Measurements from ENCODE around the gene PGF. TPM values are rescaled to one million over a fixed set of nuclear protein-coding genes. Genes with fewer than 3 reads are reported as not detected.
A peak's percentile ranks its signal among the peaks of the same experiment; 100 is the strongest.

The PGF gene
- total RNA-seq, 1 experiment from 2014 or later = 6.4 TPM

DNA sequence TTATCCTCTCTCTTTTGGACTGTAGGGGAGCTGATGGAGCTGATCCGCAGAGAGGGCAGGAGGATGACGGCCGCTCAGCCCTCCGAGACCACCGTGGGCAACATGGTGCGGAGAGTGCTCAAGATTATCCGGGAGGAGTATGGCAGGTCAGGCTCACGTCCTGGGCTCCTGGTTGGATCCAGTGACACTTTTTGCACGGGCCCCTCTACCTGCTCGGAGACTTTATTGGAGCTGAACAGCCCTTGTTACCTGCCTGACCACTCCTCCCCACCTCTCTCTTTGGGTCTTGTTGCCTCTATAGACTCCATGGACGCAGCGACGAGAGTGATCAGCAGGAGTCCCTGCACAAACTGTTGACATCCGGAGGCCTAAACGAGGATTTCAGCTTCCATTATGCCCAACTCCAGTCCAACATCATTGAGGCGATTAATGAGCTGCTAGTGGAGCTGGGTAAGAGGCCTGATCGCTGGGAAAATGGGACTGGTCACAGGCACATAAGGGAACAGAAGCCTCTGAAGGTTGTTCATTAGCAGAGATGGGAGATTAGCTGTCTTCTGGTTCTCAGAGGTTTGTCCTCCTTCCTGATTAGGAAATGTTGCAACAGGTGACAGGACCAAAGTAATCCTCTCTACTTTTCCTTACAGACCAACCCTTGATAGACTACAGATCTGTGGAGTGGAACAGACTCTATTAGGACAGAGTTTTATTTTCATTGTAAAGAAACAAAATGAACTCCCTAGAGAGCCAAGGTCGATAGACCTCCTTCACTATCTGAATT is 48.0 kb upstream of the PGF start:
- POLR2A ChIA-PET = interaction anchor here (0.8 to 1.2 kb wide), 2 partner anchors 48 to 75 kb away, joined by 3 read pairs; partner anchors contain the start of gene PGF
- intact Hi-C loops (cut with micrococcal nuclease) = no loop called here
- H3K9me3 ChIP-seq (ENCODE audit: control insufficient read depth in 1 of 2, insufficient read depth in 1 of 2, low read depth in 1 of 2, low read length in 2 of 2) = no peaks in the 10 kb centered on the region
- ATAC-seq (peak; percentile 6; the same call in 1 of the 2 replicates), DNase-seq (ENCODE audit: low read depth, low spot score) (no peak)
- peak overlapping the region; percentile 77 for H3K9ac ChIP-seq (ENCODE audit: low read length)
- H4K20me1 ChIP-seq (ENCODE audit: insufficient read depth) = no peaks in the 10 kb centered on the region
- no peaks in the 10 kb centered on the region for H3K9me2 ChIP-seq (ENCODE audit: insufficient read depth)
- H3K4me3 ChIP-seq (replicated peaks in 1 of 2; ENCODE audit: low read depth in 1 of 2, low read length in 2 of 2) = peak overlapping the region; percentile 95 to 96
- RAD21 ChIA-PET (ENCODE audit: low non-redundant PET in 1 of 2, low total read pairs in 2 of 2, uncharacterized antibody in 2 of 2, unreplicated experiment in 2 of 2) = interaction anchor here in 1 of 2 experiments (0.6 kb wide), 1 partner anchor 82 kb away, joined by 3 read pairs; no protein-coding TSS in a partner anchor
- H3K4me1 ChIP-seq (ENCODE audit: control insufficient read depth in 1 of 2, insufficient read depth in 2 of 2, low read length in 2 of 2) = peaks cover 7 to 16% of the 10 kb centered on the region in 2 experiments
- H3K27me3 ChIP-seq (ENCODE audit: insufficient read depth, low read length) = no peaks in the 10 kb centered on the region
- H2AFZ ChIP-seq (ENCODE audit: low read depth, low read length, poor library complexity, severe bottlenecking) = no peak overlapping the region
- CTCF ChIA-PET = interaction anchor here (1.5 kb wide), 1 partner anchor 58 kb away, joined by 3 read pairs; no protein-coding TSS in a partner anchor
- peak overlapping the region; percentile 49 for H3K27ac ChIP-seq (ENCODE audit: low read depth, low read length)
- TSS peak; percentile 75 for BruUV-seq (replicated peaks)
- TF ChIP-seq ZBTB33 (IDR thresholded peaks at IDR 0.05; ENCODE audit: extremely low read depth, insufficient replicate concordance, low read length) (no peak), POLR2AphosphoS5 (IDR thresholded peaks at IDR 0.05; ENCODE audit: low read depth, low read length) (no peak), TCF7L2 (IDR thresholded peaks at IDR 0.05; ENCODE audit: borderline replicate concordance, extremely low read depth, insufficient read depth, insufficient read length) (no peak), ZFX (IDR thresholded peaks at IDR 0.05) (peak; percentile 11; the same call in 1 of the 2 replicates)
- peaks cover 17 to 18% of the 10 kb centered on the region in 2 experiments; a peak in 3 of 4 replicates for H3K36me3 ChIP-seq (ENCODE audit: control insufficient read depth in 1 of 2, insufficient read depth in 2 of 2, low read length in 2 of 2)
- H3K79me2 ChIP-seq (ENCODE audit: insufficient read depth, low read length) = peaks cover 21% of the 10 kb centered on the region
- H3K4me2 ChIP-seq (ENCODE audit: low read length) = peak overlapping the region; percentile 91
